DLD1 (cell line): ENCODE data around the gene NR1D1.

Source experiments
- in situ Hi-C: cut with HindIII; loops from 2 replicates; pipeline ENCODE4 v1.10.0; 2017; ENCODE audit warnings: low sequenced_read_pairs

NR1D1 gene

GRCh38 chr17:40065769-40066510 lies 34.4 kb downstream of the NR1D1 start:
- in situ Hi-C loops: loop anchor here (25.0 kb wide), 1 partner anchor 246 kb away; the partner anchor contains the start of gene RARA

- in situ Hi-C loops: loop anchor here (25.0 kb wide), 1 partner anchor 247 kb away; the partner anchor contains the start of gene RARA
Observed at GRCh38 chr17:40064971-40065768, 35.2 kb downstream of the NR1D1 start.

- in situ Hi-C loops: loop anchor here (25.0 kb wide), 1 partner anchor 248 kb away; the partner anchor contains the start of gene RARA
Observed at GRCh38 chr17:40063901-40064531, 36.4 kb downstream of the NR1D1 start.

GRCh38 chr17:40063187-40063771 lies 37.1 kb downstream of the NR1D1 start:
- in situ Hi-C loops: loop anchor here (25.0 kb wide), 1 partner anchor 249 kb away; the partner anchor contains the start of gene RARA

GRCh38 chr17:40062329-40063186 lies 37.8 kb downstream of the NR1D1 start, which contains the start of gene THRA:
TSS of gene THRA (plus strand) at chr17:40062965. CDS start at chr17:40074489, 11,524 bp downstream.
- in situ Hi-C loops: loop anchor here (25.0 kb wide), 1 partner anchor 250 kb away; the partner anchor contains the start of gene RARA

GRCh38 chr17:40061609-40062038 lies 38.8 kb downstream of the NR1D1 start:
- in situ Hi-C loops: loop anchor here (25.0 kb wide), 1 partner anchor 251 kb away; the partner anchor contains the start of gene RARA

GRCh38 chr17:40060887-40061608 lies 39.3 kb downstream of the NR1D1 start:
- in situ Hi-C loops: loop anchor here (25.0 kb wide), 1 partner anchor 251 kb away; the partner anchor contains the start of gene RARA

- in situ Hi-C loops: loop anchor here (10.0 to 25.0 kb wide), 2 partner anchors 115 to 252 kb away; partner anchors contain the start of genes RAPGEFL1 and RARA
Observed at GRCh38 chr17:40059729-40060475, 40.5 kb downstream of the NR1D1 start.

- in situ Hi-C loops: loop anchor here (10.0 to 25.0 kb wide), 2 partner anchors 116 to 253 kb away; partner anchors contain the start of genes RAPGEFL1 and RARA
Observed at GRCh38 chr17:40058865-40059264, 41.5 kb downstream of the NR1D1 start.

- in situ Hi-C loops: loop anchor here (10.0 to 25.0 kb wide), 2 partner anchors 117 to 254 kb away; partner anchors contain the start of genes RAPGEFL1 and RARA
Observed at GRCh38 chr17:40058186-40058784, 42.1 kb downstream of the NR1D1 start.

GRCh38 chr17:40056379-40057015 lies 43.9 kb downstream of the NR1D1 start:
- in situ Hi-C loops: loop anchor here (10.0 to 25.0 kb wide), 2 partner anchors 118 to 256 kb away; partner anchors contain the start of genes RAPGEFL1 and RARA
